NCI-H748 treated with DMSO at 0.1 percent for 48 hours (cell line): Measurements from ENCODE around the gene STC2.
"Not testable (repeated sequence)": the region's sequence is repeated elsewhere in the genome, so short reads cannot be mapped to it uniquely, and the experiment has no call there.

Experiments
- DNase-seq: peaks from one replicate; lab custom pipeline; 2025; lab: John Stamatoyannopoulos, UW

The STC2 gene

DNA sequence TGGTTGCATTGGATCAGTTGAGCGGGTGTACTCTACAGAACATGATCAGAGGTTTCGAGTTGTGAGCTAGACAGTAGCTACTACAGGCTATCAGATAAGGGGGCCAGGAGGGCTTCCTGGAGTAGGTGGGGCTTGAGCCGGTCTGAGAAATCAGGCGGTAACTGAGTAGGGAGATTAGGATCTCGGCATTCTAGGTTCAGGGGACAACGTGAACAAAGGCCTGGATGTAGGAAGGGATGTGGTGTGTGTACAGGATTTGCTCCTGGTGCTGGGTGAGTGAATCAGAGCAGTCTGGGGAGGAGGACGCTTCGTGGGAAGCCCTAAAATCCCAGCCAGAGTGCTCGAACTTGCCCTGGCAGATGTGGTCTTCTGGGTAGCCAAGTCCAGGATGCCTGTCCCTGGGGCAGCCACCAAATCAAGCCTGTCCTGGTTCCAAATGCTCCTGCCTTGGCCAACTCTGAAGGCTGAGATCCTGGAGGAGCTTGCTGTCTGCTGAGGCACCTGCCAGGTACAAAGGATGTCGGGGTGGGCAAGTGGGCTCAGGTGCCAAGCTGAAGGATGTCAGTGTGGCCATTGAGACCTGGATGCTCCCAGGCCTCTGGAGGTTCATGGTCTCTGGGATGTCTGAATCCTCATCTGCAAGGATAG is 33.4 kb downstream of the STC2 start:
- no peak for DNase-seq

DNA sequence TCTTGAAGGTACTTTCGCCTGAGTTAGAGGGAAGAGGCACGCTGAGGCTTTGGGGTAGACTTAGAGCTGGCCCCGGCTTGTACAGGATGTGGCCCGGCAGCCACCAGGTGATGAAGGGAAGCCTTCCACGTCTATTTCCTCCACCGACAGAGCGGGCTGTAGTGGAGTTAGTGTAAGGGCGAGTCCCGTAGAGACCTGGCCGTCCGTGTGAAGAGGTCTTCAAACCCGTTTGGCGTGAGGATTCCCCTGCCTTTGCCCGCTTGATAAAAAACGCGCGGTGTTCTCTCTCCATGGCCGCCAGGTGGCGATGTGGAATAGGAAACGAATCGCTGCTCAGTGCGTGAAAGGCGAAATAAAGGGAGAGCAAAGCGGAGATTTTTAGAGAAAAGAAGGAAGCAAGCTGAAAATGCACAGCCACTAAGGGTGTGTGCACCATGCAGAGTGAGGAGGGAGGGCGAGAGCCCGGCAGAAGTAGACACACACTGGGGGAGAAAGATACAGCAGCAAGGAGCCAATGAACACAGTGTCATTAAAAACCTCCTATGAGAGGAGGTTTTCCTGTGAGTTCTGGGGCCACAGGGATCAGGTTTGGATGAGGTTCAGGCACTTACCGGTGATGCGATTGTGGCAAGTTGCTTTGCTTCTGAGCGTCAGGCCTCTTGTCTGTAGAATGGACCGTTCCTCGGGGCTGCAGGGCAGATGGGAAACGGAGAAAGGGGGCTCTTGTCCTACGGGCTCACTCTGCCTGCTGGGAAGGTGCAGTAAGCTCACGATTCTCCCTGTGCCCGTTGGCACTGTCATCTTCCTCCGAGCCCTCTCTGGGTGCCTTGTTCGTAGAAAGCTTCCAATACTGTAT is 34.2 kb downstream of the STC2 start:
- peak; percentile 85 for DNase-seq

GRCh38 chr5:173291722-173292658 is 36.2 kb downstream of the STC2 start:
- peak; percentile 28 for DNase-seq

DNA sequence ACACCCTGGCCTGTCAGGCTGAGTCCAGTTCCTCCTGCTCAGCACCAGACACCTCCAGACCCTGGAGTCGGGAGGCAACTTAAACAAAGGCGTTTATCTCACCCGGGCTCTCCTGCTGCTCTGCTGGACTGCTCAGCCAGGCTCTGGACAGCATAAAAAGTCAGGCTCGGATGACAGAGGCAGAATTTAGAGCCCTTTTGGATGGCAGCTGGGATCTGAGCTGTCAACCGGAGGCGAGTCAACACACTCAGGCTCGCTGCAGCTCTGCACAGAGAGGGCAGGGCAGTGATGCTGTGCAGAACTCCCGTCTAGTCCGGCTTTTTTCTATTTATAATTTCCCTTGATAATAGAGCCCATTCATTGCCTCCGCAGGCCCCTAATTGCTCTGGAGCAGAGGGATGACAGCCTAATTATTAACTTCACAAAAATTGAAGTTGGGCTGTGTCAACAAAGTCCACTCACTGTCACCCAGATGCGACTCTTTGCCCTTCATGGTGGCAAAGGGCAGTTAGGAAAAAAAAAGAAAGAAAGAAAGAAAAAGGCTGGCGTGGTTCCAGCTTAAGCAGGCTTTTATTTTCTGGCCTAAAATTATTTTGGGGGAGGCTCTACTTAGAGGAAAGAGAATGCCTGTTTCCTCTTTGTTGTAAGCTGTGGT is 37.6 kb downstream of the STC2 start:
- DNase-seq: peak; percentile 87

DNA sequence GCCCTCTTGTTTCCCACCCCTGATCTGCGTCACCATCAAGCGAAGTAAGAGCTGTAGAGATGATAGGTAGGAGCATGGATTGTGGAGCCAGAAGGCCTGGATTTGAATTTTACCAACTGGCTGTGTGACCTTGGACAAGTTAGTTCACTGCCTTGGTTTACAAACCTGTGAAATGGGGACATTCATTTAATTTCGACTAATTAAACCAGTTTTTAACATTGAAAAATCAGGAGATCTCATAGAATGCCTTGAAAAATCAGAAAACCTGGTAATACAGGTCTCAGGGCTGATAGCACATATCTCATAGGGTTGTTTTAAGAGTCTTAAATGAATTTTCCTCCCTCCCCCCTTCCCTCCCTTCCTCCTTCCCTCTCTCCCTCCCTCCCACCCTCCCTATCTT is 38.8 kb downstream of the STC2 start:
- DNase-seq: no peak

GRCh38 chr5:173288632-173289031 is 39.6 kb downstream of the STC2 start:
- DNase-seq: no peak

DNA sequence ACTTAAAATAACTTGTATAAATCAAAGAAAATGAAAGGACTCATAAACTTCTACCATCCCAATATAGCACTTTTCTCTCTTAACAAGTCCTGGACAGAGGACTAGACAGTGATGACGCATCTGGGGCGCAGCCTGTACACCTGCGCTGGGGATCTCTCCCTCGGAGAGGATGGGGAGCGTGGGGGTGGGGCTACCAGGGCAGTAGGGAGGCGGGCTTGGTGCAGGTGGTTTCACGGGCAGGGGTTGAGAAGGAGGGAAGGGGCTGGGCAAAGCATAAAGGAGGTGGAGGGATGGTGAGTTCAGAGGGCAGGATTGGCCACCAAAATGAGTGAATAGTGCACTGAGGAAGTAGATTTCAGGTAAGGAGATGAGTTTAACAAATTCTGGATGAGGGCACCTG is 41.1 kb downstream of the STC2 start:
- no peak for DNase-seq

- DNase-seq: not testable (repeated sequence)
Observed at GRCh38 chr5:173284343-173284958, 43.8 kb downstream of the STC2 start.

DNA sequence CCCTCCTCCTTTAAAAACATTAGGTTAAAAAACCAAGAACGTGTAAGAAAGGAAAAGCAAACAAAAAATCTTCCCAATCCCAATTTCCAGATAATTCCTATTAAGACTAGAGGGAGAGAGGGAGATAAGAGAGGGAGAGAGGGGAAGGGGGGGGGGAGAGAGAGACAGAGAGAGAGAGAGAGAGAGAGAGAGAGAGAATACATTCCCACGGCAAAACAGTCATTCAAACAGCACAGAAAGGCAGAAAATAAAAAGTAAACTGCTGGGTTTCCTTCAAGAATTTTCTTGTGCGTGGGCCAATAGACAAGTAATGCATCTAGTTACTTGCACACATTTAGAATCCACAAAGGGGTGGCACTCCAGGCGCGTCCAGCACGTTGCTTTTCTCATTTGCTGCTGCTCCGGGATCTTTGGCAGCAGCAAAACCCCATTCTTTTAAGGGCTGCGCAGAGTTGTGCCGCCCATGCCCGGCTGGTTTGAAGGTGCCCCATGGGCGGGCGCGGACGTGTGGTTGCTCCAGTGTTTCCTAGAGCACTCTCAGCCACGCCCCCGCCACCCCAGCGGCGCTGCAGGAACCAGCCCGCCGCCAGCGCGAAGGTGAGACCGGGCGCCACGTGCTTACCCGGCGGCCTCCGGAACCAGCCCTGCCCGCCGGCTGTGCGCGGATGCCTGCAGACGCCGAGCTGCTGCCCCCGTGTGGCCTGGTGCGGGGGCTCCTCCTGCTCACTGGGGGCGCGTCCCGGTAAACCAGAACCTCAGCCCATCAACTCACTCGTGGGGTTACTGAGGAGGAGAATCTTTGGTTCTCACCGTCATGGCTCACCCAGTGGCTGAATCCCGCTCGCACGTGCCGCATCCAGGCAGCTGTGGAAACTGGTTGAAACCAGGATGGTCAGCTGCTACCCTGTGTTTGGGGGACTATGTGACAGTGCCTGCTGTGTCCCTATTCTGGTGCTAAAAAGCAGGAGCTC is 44.6 kb downstream of the STC2 start:
- DNase-seq: peak; percentile 60

DNA sequence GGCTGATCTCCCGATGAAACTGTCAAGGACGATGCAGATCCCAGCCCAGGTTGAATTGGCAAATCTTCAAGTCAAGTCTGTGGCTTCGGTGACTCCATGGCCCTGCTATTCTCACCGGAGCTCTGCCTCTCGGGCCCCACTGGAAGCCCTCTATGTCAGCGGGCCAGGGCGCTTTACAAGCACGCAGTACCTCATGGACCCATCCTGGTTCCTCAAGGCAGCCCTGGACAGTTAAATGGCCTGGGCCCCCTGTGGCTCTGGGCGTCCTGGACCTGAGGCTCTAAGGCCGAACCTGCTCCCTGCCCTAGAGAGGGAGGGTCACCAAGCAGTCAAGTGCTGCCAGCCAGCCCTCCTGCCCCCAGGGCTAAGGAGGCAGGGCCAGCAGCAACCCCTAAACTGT is 45.3 kb downstream of the STC2 start:
- DNase-seq: no peak

DNA sequence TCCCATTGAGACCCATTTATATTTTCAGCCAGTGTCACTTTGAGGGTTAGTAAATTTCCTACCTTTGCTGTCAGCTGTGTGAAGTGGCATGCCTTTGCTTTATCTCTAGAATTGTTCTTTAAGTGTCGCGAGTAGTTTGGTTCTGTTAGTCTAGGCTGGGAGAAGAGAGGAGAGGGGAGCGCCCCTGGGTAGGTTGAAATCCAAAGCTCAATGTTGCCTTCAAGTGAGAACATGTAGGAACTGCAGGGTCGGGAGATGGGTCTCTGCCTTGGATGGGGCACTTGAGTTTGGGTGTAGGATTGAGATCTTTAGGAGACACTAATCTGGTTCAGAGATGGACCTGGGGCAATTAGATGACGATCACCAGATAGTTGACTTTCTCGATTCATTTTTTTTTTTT is 46.3 kb downstream of the STC2 start:
- peak; percentile 31 for DNase-seq

- no peak for DNase-seq
Observed at GRCh38 chr5:173279166-173279565, 49.0 kb downstream of the STC2 start.

DNA sequence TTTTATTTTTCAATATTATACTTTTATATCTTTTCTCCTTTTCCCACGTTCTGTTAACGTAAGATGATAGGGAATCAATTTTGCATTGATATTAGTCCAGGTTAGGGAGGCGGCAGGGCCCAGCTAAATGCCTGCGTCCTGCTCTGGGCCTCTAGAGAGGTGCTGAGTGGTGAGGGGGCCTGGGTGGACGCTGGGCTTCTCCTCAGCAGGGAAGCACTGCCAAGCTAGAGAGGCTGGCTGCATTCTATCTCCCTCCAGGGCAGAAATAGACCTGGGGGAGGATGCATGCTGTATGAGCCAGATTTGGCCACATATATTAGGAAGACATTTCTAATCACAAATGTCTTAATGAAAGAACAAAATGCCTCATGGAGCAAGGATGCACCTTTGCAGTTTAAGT is 49.6 kb downstream of the STC2 start:
- no peak for DNase-seq

- DNase-seq: no peak
Observed at GRCh38 chr5:173278172-173278571, 50.0 kb downstream of the STC2 start.

DNA sequence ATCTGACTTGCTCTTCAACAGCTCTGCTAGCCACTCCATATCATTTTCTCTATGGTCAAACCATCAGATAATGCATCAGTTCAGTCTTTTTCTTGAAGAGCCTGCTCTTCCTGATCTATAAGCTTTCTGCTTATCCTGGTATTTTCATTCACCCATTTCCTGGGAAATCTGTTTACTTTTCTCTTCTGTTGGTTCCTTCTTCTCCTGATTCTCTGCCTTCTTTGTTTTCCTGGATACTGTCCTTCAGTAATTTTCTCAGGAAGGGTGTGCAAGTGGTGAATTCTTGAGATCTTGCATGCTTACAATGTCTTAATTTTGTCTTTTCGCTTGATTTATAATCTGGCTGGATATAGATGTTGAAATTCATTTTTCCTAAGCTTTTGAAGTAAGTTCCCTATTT is 53.4 kb downstream of the STC2 start:
- DNase-seq: no peak

DNA sequence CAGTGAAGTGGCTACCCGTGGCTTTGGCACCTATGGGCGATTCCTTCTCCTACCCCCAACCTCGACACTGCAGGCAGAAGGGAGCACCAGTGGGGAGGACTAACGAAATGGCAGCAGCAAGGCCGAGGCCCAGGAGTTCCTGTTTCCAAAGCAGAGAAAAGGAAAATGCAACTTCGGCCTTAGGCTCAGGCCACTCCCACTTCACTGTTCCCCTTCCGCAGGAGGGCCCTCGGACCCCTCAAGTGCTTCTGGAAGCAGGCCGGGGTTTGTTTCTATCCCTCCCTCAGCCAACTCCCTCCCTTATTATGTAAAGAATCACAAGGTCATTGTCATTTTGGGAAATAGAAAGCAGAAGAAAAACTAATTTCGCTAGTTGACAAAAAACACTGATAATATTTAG is 56.8 kb downstream of the STC2 start:
- DNase-seq: no peak

DNA sequence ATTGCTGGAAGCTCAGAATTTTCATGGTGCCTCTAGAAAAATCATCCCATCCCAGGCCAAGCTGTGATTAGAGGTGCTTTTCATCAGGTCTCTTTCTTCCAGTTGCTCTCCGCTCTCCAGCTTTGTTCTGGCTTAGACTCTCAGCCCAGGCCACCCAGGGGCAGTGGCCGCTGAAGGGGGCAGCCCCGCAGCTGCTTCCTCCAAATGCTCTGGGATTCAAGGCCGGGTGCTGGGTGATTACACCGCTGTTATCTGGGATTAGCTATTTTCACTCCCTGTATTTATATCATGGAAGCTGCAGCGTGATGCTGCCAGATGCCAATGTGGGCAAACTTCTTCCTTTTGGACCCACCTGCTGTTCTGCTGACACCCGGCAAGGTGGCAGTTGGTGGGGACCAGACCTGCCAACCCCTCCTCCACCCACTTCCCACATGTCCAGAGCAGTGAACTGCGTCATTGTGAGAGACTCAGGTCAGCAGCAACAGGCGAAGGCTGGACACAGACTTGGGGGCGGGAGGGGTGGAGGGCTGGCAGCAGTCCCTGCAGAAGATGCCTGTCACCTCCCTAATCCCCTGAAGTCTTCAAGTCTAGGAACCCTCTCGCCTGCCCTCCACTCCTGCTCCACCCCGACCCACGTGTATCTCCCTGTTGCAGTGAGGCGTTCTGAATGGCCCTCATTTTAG is 59.3 kb downstream of the STC2 start:
- DNase-seq: no peak

DNA sequence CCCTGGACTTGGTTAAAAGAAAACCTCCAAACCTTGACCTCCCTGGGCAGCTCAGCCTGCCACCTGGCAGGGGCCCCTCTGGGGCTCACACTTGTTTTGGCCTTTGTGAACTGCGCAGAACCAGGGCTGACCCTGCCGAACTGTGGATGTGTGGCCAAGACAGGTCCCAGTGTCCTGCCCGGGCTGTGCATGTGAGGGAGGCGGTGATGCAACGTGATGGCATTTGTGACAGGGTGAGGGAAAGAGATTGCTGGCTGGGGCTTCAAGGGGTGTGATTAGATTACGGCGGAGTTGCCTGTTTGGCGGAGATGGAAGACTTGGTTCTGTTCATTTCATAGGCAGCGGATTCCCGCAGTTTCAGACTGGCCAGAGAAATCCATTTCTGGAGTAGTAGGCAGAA is 62.8 kb downstream of the STC2 start:
- no peak for DNase-seq
